NCI-H2196 treated with DMSO at 0.1 percent for 48 hours (cell line): ENCODE data around the gene ACKR3.

Experiments
- DNase-seq: peaks from one replicate; lab custom pipeline; 2025; ENCODE audit not compliant: unreplicated experiment; lab: John Stamatoyannopoulos, UW

The ACKR3 gene

GRCh38 chr2:236548179-236548921 is 21.3 kb upstream of the ACKR3 start:
- no peak for DNase-seq

- DNase-seq = no peak
Observed at GRCh38 chr2:236549165-236549564, 20.5 kb upstream of the ACKR3 start.

GRCh38 chr2:236550290-236550689 is 19.3 kb upstream of the ACKR3 start:
- no peak for DNase-seq

- no peak for DNase-seq
Observed at GRCh38 chr2:236550701-236551465, 18.7 kb upstream of the ACKR3 start.

DNA sequence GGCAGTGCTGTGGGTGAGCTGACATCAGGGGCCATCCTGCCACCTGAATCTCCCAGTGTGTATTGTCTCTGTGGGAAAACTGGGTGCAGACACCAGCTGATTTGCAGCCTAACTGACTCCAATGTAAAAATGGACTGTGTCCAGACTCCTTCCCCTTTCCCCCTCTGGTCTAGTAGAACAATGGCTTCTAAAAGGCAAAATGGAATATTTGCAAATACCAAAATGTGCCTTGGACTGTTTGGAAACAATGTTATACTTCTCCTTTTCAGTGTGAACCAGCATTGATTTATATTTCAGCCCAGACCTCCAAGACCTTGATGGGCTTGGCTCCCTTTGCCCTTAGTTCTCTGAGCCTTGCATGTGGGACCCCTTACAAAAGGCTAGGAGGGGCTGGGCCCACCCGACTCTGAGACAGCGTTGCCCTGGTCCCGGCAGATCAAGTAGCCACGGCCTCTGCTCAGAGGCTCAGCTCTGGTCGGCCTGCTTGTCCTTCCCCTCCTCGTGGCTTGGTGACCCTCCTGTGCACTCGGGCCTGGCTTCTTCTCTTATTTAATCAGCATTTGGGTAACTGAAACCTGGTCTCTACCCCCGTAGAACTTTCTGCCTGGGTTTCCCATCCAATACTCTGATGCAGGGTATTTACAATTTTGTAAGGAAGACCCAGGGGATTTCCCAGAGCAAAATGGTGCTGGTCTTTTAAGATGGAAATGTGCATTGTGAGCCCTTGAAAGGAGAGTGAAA is 18.0 kb upstream of the ACKR3 start:
- DNase-seq = no peak

- no peak for DNase-seq
Observed at GRCh38 chr2:236552212-236552542, 17.4 kb upstream of the ACKR3 start.

DNA sequence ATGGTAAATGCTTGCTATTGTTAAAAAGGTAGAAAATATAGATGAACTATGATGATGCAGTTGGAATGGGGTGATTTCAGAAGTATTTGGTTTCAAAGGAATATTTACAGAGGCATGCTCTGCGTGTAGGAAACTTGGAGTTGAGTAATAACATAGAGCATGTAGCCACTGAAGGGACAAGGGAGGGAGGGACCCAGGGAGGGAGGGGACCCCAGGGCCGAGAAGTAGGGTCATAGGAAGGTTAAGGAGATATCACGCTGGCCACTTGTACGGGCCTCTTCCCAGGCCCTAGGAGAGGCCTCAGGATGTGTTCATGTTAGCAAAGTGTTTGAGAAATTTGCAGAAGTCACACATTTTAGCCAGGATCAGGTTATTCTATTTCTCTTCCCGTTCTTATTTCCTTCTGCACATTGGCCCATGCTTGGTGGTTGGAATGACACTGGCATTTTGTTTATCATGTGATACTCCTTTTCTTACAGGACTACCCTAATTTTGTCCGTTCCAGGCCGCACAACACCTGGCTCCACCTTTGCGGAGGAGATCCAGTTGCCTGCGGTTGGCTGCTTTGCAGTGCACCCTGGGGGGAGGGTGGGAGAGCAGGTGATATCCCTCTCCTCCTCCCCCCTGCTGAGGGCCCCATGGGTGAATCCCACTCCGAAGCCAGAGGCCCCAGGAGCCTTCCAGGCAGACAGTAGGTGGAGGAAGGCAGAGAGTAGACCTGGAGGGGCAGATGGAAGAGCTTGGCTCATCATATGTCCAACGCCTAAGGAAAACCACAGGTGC is 16.9 kb upstream of the ACKR3 start:
- no peak for DNase-seq

- no peak for DNase-seq
Observed at GRCh38 chr2:236553522-236553921, 16.1 kb upstream of the ACKR3 start.

GRCh38 chr2:236554629-236555282 is 14.9 kb upstream of the ACKR3 start:
- no peak for DNase-seq

- no peak for DNase-seq
Observed at GRCh38 chr2:236555481-236555880, 14.1 kb upstream of the ACKR3 start.

DNA sequence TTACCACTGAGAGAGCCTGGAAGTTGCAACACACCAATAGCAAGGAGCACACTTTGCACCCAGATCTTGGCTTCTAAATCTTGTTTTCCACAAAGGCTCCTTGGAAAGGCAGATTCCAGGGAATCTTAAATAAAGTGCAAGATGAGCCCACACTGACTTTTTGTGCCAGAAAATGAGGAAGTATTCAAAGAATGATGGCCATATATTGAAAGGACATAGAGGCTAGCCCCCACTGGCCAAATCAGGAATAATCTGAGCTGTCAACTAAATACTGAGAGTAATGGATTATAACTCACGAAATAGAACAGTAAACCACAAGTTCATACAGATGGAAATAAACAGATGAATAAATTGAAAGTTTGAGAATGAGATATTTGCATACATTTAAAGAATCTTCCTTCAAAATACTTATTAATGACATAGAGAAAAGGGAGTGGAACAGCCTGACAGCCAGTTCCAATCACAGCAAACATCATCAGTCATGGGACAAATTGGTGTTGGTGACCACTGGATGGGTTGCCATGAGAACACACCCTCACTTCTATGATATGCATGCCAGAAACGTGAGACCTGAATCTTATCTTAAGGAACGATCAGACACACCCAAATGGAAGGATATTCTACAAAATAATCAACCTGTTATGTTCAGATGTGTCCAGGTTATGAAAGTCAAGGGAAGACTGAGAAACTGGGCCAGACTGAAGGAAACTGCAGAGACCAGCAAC is 12.2 kb upstream of the ACKR3 start:
- DNase-seq = no peak

DNA sequence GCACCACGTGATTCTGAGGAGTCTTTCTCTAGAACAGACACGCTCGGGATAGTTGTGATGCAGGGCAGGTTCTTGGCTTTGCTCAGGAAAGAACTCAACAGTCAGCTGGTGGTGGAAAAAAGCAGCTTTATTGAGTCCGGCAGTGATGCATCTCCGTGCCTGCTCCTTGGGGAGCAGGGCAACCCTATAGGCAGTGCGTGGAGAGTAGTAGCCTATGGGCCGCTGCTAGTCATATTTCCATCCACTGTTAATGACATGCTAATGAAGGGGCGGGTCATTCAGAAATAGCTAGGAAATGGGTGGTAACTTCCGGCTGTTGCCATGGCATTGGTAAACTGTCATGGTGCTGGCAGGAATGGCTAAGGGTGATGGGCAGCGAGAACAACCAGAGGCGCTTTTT is 11.6 kb upstream of the ACKR3 start:
- DNase-seq = no peak

- DNase-seq = no peak
Observed at GRCh38 chr2:236558993-236559978, 10.3 kb upstream of the ACKR3 start.

- no peak for DNase-seq
Observed at GRCh38 chr2:236561874-236562273, 7.8 kb upstream of the ACKR3 start.

- DNase-seq = no peak
Observed at GRCh38 chr2:236562434-236562833, 7.2 kb upstream of the ACKR3 start.

- no peak for DNase-seq
Observed at GRCh38 chr2:236563953-236564352, 5.7 kb upstream of the ACKR3 start.

DNA sequence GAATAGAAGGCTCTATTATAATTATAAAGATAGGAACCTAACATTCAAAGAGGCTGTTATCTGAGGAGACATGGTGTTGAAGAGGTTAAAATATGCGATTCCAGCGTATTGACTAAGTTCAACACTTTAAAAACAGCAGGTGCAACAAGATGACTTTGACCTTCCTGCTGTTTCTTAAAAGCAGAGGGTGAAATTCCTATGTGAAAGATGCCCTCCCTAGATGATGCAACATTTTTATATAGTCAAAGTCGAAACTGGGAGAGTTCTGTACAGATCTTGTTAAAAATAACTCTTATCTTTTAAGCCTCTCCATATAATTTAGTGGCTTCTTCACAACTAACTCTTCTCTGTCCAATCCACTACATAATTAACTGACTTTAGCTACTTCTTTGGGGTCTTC is 4.4 kb upstream of the ACKR3 start:
- DNase-seq = no peak

DNA sequence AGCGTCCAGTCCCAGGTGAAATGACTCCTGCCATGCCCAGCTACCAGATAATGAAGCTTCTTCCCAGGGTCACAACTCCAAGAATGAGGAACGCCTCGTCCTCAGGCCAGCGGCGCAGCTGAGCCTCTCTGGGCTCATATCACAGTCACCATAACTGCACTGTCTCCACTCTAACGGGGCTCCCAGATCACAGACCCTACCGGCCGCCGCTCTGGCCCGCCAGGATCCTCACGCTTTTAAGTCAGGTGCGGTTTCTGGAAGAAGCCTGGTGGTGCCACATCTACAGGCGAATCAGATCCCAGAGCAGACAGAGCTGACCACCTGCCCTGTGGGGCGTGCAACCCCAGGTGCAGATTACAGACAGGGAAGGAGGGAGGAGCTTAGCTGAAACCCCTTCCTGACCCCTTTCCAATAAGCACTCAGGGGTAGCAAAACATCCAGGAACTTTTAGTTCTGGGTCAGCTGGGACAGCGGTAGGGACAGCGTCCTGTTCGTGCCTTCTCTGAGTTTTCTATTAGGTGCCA is 3.7 kb upstream of the ACKR3 start:
- no peak for DNase-seq

DNA sequence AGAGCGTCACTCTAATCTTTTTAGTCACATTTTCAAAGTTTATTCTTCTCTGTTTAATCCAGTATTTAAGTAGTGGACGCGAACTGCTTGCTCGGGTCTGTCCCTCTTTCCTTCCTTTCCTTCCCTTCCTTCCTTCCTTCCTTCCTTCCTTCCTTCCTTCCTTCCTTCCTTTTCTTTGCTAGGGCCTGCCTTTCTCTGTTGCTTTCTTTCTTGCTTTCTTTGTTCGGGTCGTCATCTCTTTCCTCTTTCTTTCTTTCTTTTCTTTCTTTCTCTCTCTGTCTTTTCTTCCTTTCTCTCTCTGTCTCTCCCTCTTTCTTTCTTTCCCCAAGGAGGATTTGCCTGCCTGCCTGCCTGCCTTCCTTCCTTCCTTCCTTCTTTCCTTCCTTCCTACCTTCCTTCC is 3.0 kb upstream of the ACKR3 start:
- no peak for DNase-seq
